Trophoblast cell (in vitro differentiated cells and primary cell): ENCODE data around the gene GLIS2.

ENCODE experiments used
- DNase-seq, 2 donors: peaks; one replicate each; pipeline ENCODE4 v3.0.0-alpha.2; 2016
- H2AFZ ChIP-seq: 2 replicates; pipeline ENCODE4 v1.6.1; 2013; ENCODE audit warnings: low read length, moderate library complexity, mild to moderate bottlenecking; ENCODE audit not compliant: insufficient read depth, poor library complexity
- H2AK5ac ChIP-seq: 2 replicates; pipeline ENCODE4 v1.6.1; 2013; ENCODE audit warnings: mild to moderate bottlenecking, low read length
- H2BK120ac ChIP-seq: 2 replicates; pipeline ENCODE4 v1.6.1; 2013; ENCODE audit warnings: low read length, mild to moderate bottlenecking, moderate library complexity; ENCODE audit not compliant: insufficient read depth, poor library complexity
- H2BK12ac ChIP-seq: 2 replicates; pipeline ENCODE4 v1.6.1; 2013; ENCODE audit warnings: mild to moderate bottlenecking, low read length, moderate library complexity
- H2BK5ac ChIP-seq: 2 replicates; pipeline ENCODE4 v1.6.1; 2013; ENCODE audit warnings: low read length, low read depth, moderate library complexity, mild to moderate bottlenecking; ENCODE audit not compliant: poor library complexity
- H3K14ac ChIP-seq: 2 replicates; pipeline ENCODE4 v1.6.1; 2013; ENCODE audit warnings: mild to moderate bottlenecking, low read length
- H3K18ac ChIP-seq: 2 replicates; pipeline ENCODE4 v1.6.1; 2013; ENCODE audit warnings: mild to moderate bottlenecking, low read length
- H3K23ac ChIP-seq: 2 replicates; pipeline ENCODE4 v1.6.1; 2013; ENCODE audit warnings: low read length
- H3K27ac ChIP-seq: 2 replicates; pipeline ENCODE4 v1.5.1; 2013; ENCODE audit warnings: low read depth, mild to moderate bottlenecking, inconsistent platforms, low read length, moderate library complexity
- H3K27me3 ChIP-seq: 2 replicates; pipeline ENCODE4 v1.6.1; 2013; ENCODE audit warnings: inconsistent platforms, mild to moderate bottlenecking, low read length, moderate library complexity; ENCODE audit not compliant: insufficient read depth
- H3K36me3 ChIP-seq, 2 experiments: 1 replicate in 1 of 2; 2 replicates in 1 of 2; pipeline ENCODE4 v1.6.1; 2013; ENCODE audit warnings: low read length in 2 of 2, mild to moderate bottlenecking in 2 of 2, moderate library complexity in 1 of 2; ENCODE audit not compliant: insufficient read depth in 2 of 2, control insufficient read depth in 1 of 2
- H3K4ac ChIP-seq: 2 replicates; pipeline ENCODE4 v1.6.1; 2013; ENCODE audit warnings: low read depth, mild to moderate bottlenecking, low read length, moderate library complexity
- H3K4me1 ChIP-seq, 2 experiments: 1 replicate in 1 of 2; 2 replicates in 1 of 2; pipeline ENCODE4 v1.6.1; 2013; ENCODE audit warnings: low read length in 2 of 2, mild to moderate bottlenecking in 2 of 2, moderate library complexity in 1 of 2; ENCODE audit not compliant: insufficient read depth in 2 of 2, control insufficient read depth in 1 of 2
- H3K4me2 ChIP-seq: 2 replicates; pipeline ENCODE4 v1.6.1; 2013; ENCODE audit warnings: inconsistent platforms, mild to moderate bottlenecking, low read length, moderate library complexity
- H3K4me3 ChIP-seq: 2 replicates; pipeline ENCODE4 v1.5.1; 2013; ENCODE audit warnings: mild to moderate bottlenecking, low read depth, low read length, inconsistent platforms
- H3K79me1 ChIP-seq: one replicate; pipeline ENCODE4 v1.6.1; 2013; ENCODE audit warnings: low read length
- H3K79me2 ChIP-seq: 2 replicates; pipeline ENCODE4 v1.6.1; 2013; ENCODE audit warnings: low read length, mild to moderate bottlenecking; ENCODE audit not compliant: control insufficient read depth, insufficient read depth, poor library complexity
- H3K9ac ChIP-seq: 2 replicates; pipeline ENCODE4 v1.6.1; 2013; ENCODE audit warnings: mild to moderate bottlenecking, low read length
- H3K9me3 ChIP-seq: 2 replicates; pipeline ENCODE4 v1.6.1; 2013; ENCODE audit warnings: low read depth, mild to moderate bottlenecking, control low read depth, inconsistent platforms, low read length; ENCODE audit not compliant: insufficient read depth
- H4K12ac ChIP-seq: 2 replicates; pipeline ENCODE4 v1.6.1; 2013; ENCODE audit warnings: low read depth, mild to moderate bottlenecking, low read length, moderate library complexity
- H4K8ac ChIP-seq: 2 replicates; pipeline ENCODE4 v1.6.1; 2013; ENCODE audit warnings: low read depth, mild to moderate bottlenecking, low read length, moderate library complexity
- H4K91ac ChIP-seq: one replicate; pipeline ENCODE4 v1.6.1; 2013; ENCODE audit warnings: low read depth, mild to moderate bottlenecking, low read length, moderate library complexity
- WGBS: extraction: QIAGEN DNeasy Blood & Tissue Kit; methylation state at CpG from one replicate; pipeline ENCODE4 v1.1.7; 2013; ENCODE audit warnings: missing lambda C conversion rate; ENCODE audit not compliant: insufficient read length, insufficient coverage; ENCODE audit errors: extremely low coverage; 5-methylcytosine and 5-hydroxymethylcytosine counted together

The GLIS2 gene

DNA sequence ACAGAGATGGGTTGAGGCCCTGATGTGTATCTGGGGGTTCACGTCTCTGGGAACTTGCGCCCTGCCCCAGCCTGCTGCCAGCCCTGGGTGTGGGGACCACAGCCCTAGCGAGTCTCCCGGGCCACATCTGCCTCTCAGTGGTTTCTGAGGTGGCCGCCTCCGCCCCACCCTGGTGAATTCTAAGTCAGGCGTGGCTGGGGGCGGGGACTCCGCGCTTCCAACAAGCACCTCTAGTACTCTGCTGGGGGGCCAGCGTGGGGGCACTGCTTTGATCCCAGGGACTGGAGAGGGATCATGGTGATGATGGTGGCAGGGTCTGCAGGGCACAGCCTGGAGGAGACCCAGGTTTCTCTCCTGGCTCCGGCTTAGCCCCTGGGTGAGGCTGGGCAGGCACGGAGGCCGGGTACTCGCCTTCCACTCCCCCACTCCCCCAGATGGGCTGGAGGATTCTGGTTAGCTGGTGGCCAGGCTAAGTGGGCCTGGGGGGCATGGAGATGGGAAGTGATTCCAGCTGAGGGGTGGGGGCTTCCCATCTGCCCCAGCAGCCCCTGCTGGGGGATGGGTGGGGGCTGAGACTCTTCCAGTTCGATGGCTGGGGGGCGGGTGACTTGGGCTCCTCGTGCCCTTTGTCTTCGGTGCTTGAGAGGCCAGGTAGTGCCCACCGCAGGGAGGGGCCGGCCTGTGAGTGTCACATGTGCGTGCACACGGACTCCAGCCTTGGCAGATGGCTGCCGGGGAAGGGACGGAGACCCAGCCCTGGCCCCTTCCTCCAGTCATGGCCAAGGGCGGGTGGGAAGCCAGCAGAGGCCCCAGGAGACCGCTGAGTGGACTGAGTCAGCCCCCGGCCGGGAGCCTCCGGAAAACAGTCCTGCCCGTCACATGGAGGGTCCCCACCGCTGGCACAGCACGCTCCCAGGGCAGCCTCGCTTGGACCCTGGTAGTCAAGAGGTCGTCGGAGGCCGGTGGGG is 3.9 kb downstream of the GLIS2 start:
- peak overlapping the region; percentile 53 for H2BK12ac ChIP-seq
- H3K27me3 ChIP-seq = no peaks in the 10 kb centered on the region
- H2AK5ac ChIP-seq = peak overlapping the region; percentile 71
- no peak overlapping the region for H2BK5ac ChIP-seq
- no peak overlapping the region for H3K27ac ChIP-seq
- no peak overlapping the region for H3K23ac ChIP-seq
- peaks cover 23% of the 10 kb centered on the region for H3K79me1 ChIP-seq
- H4K91ac ChIP-seq = peak overlapping the region; percentile 69
- H3K4me2 ChIP-seq = no peak overlapping the region
- H3K4me1 ChIP-seq = peaks cover 46 to 61% of the 10 kb centered on the region in 2 experiments
- H3K9me3 ChIP-seq = no peaks in the 10 kb centered on the region
- peaks cover 15% of the 10 kb centered on the region for H3K79me2 ChIP-seq
- H3K18ac ChIP-seq = peak overlapping the region; percentile 73
- peaks cover 0 to 2% of the 10 kb centered on the region in 2 experiments for H3K36me3 ChIP-seq
- no peak overlapping the region for H2BK120ac ChIP-seq
- no CpG with 5 or more reads among the region's 37 CpGs for WGBS
- no peak overlapping the region for H3K4me3 ChIP-seq
- H2AFZ ChIP-seq = no peak overlapping the region
- peak overlapping the region; percentile 66 for H3K4ac ChIP-seq
- H3K9ac ChIP-seq = no peak overlapping the region
- peak overlapping the region; percentile 19 for H4K8ac ChIP-seq
- peak overlapping the region; percentile 55 for H4K12ac ChIP-seq
- DNase-seq = no peak
- H3K14ac ChIP-seq = peak overlapping the region; percentile 54

DNA sequence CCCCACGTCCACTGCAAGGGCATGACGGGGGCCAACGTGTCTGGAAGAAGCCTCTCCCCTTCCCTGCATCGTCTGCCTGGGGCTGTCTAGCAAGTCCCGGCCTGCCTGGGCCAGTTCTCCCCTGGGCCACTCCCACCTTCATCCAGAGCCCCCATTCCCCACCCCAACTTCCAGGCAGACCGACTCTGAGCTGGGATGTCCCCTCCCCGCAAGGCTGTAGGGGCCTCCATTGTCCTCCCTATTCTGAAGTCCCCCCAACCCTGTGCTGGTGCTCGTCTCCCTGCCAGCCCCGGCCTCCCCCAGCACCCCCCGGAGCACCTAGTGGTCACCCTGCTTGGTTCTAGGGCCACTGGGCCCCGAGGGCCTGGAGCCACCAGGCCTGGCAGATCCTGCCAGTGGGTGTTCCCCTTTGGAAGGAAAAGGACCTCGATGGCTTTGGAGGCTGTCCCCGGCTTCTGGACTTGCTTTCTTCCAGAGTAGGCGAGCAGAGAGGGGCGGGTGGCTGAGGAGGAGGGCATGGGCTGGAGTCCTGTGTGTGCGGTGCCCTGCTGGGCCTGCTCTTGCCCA is 4.8 kb downstream of the GLIS2 start:
- no peak for DNase-seq
- no peak overlapping the region for H3K4me3 ChIP-seq
- H3K4me1 ChIP-seq = peaks cover 43 to 58% of the 10 kb centered on the region in 2 experiments
- H3K23ac ChIP-seq = no peak overlapping the region
- H4K8ac ChIP-seq = peak overlapping the region; percentile 12
- H2AK5ac ChIP-seq = no peak overlapping the region
- no peak overlapping the region for H2BK5ac ChIP-seq
- peak overlapping the region; percentile 38 for H3K4ac ChIP-seq
- H3K14ac ChIP-seq = peak overlapping the region; percentile 20
- H3K9ac ChIP-seq = no peak overlapping the region
- no peak overlapping the region for H2BK12ac ChIP-seq
- no peaks in the 10 kb centered on the region for H3K27me3 ChIP-seq
- no peak overlapping the region for H3K27ac ChIP-seq
- H3K4me2 ChIP-seq = no peak overlapping the region
- no peak overlapping the region for H4K12ac ChIP-seq
- no CpG with 5 or more reads among the region's 16 CpGs for WGBS
- peak overlapping the region; percentile 44 for H3K18ac ChIP-seq
- H2BK120ac ChIP-seq = peak overlapping the region; percentile 12
- peak overlapping the region; percentile 69 for H4K91ac ChIP-seq
- H3K36me3 ChIP-seq = peaks cover 0 to 2% of the 10 kb centered on the region in 2 experiments
- H3K9me3 ChIP-seq = no peaks in the 10 kb centered on the region
- H3K79me2 ChIP-seq = peaks cover 11% of the 10 kb centered on the region
- H2AFZ ChIP-seq = no peak overlapping the region
- H3K79me1 ChIP-seq = peaks cover 17% of the 10 kb centered on the region

DNA sequence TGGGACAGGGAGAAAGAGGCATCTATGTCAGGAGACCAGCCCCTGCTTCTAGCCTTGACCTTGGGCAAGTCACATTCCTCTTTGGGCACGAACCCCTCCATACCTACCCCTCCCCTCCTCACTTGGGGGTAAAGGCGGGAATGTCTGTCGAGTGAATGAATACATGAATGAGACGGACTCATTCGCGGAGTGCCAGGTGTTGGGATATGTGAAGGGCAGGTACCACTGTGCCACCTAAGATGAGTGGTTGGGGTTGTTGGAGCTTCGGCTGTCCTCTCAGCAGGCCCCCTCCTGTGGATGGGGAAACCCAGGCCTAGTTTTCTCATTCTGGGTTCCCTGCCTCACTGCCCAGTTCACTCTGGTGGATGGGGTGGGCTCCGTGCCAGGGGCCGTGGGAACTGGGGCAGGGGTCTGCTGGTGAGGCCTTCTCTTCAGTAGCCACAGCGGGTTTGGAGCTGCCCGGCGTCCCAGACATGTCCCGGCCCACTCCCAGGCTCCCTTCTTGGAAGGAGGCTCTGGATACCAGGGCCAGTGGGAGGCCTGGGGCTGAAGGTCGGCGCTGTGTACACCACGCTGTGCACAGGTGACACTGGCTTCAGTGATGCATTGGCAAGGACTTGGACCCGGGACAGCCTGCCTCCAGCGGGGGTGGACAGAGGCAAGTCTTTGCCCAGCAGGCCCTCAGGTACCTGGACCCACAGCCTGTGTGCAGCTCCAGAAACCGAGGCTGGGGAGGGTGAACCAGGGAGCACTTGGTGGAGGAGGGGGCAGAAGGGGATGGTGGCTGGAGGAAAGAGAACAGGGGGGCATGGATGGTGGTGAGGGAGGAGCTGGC is 5.6 kb downstream of the GLIS2 start:
- H3K4ac ChIP-seq = peak overlapping the region; percentile 38
- no peak overlapping the region for H2BK12ac ChIP-seq
- no peak for DNase-seq
- no peaks in the 10 kb centered on the region for H3K27me3 ChIP-seq
- peaks cover 13% of the 10 kb centered on the region for H3K79me1 ChIP-seq
- H2AK5ac ChIP-seq = no peak overlapping the region
- H3K23ac ChIP-seq = no peak overlapping the region
- no peaks in the 10 kb centered on the region for H3K9me3 ChIP-seq
- H3K79me2 ChIP-seq = peaks cover 7% of the 10 kb centered on the region
- H2BK120ac ChIP-seq = no peak overlapping the region
- peak overlapping the region; percentile 28 for H3K18ac ChIP-seq
- peaks cover 43 to 57% of the 10 kb centered on the region in 2 experiments for H3K4me1 ChIP-seq
- H3K4me2 ChIP-seq = no peak overlapping the region
- no peak overlapping the region for H3K4me3 ChIP-seq
- H2AFZ ChIP-seq = no peak overlapping the region
- H3K14ac ChIP-seq = no peak overlapping the region
- H4K12ac ChIP-seq = no peak overlapping the region
- no CpG with 5 or more reads among the region's 19 CpGs for WGBS
- no peak overlapping the region for H3K27ac ChIP-seq
- no peak overlapping the region for H3K9ac ChIP-seq
- H2BK5ac ChIP-seq = no peak overlapping the region
- no peak overlapping the region for H4K8ac ChIP-seq
- peak overlapping the region; percentile 69 for H4K91ac ChIP-seq
- peaks cover 0 to 2% of the 10 kb centered on the region in 2 experiments for H3K36me3 ChIP-seq
